KBM-7 (cell line): Measurements from ENCODE around the gene VSX1.

ENCODE experiments used
- DNase-seq: peaks from one replicate; pipeline ENCODE4 v3.0.0-alpha.2; 2015
- in situ Hi-C: fragments of 300-500 bp; cut with MboI; formaldehyde crosslinking; loops from 2 replicates; pipeline ENCODE4 v1.14.3; 2020; ENCODE audit warnings: low sequenced_read_pairs, low pct_unique_long_range_greater_than_20kb, mixed read lengths

VSX1 gene

GRCh38 chr20:25033924-25034300 lies 48.0 kb downstream of the VSX1 start:
- in situ Hi-C loops = loop anchor here (25.0 kb wide), 1 partner anchor 353 kb away; the partner anchor contains the start of gene ABHD12
- no peak for DNase-seq

- in situ Hi-C loops = loop anchor here (25.0 kb wide), 1 partner anchor 354 kb away; the partner anchor contains the start of gene ABHD12
- no peak for DNase-seq
These were observed 48.5 kb downstream of the VSX1 start for GRCh38 chr20:25033265-25033923.

- no peak for DNase-seq
- in situ Hi-C loops = loop anchor here (25.0 kb wide), 1 partner anchor 355 kb away; the partner anchor contains the start of gene ABHD12
These were observed 49.3 kb downstream of the VSX1 start for GRCh38 chr20:25032478-25033264.

GRCh38 chr20:25032065-25032477 lies 49.9 kb downstream of the VSX1 start:
- no peak for DNase-seq
- in situ Hi-C loops = loop anchor here (25.0 kb wide), 1 partner anchor 355 kb away; the partner anchor contains the start of gene ABHD12

- no peak for DNase-seq
- in situ Hi-C loops = loop anchor here (25.0 kb wide), 1 partner anchor 356 kb away; the partner anchor contains the start of gene ABHD12
These were observed 50.7 kb downstream of the VSX1 start for GRCh38 chr20:25031241-25031640.

GRCh38 chr20:25030649-25031207 lies 51.2 kb downstream of the VSX1 start:
- no peak for DNase-seq
- in situ Hi-C loops = loop anchor here (25.0 kb wide), 1 partner anchor 357 kb away; the partner anchor contains the start of gene ABHD12

- no peak for DNase-seq
- in situ Hi-C loops = loop anchor here (25.0 kb wide), 1 partner anchor 357 kb away; the partner anchor contains the start of gene ABHD12
These were observed 51.8 kb downstream of the VSX1 start for GRCh38 chr20:25030007-25030648.

- in situ Hi-C loops = loop anchor here (25.0 kb wide), 1 partner anchor 361 kb away; the partner anchor contains the start of gene ABHD12
- no peak for DNase-seq
These were observed 55.8 kb downstream of the VSX1 start for GRCh38 chr20:25025986-25026605.
